Smooth muscle cell (in vitro differentiated cells): ENCODE measurements around the gene POU2F1. TPM values are rescaled to one million over a fixed set of nuclear protein-coding genes. Genes with fewer than 3 reads are reported as not detected.

ENCODE experiments used
- DNase-seq: peaks from one replicate; lab custom pipeline; 2025; ENCODE audit not compliant: unreplicated experiment; lab: John Stamatoyannopoulos, UW
- H2AFZ ChIP-seq: fragments of 200-600 bp; sonication (generic); 2 replicates; pipeline ENCODE4 v1.6.0; 2016; ENCODE audit warnings: antibody characterized with exemption, low read depth, mild to moderate bottlenecking
- H3F3A ChIP-seq: fragments of 200-600 bp; sonication (generic); 2 replicates; pipeline ENCODE4 v1.6.0; 2017; ENCODE audit warnings: antibody characterized with exemption, low read depth
- H3K27ac ChIP-seq: fragments of 200-600 bp; sonication (generic); 2 replicates; pipeline ENCODE4 v1.5.1; 2016; ENCODE audit warnings: low read depth, mild to moderate bottlenecking
- H3K27me3 ChIP-seq: fragments of 200-600 bp; sonication (generic); 2 replicates; pipeline ENCODE4 v1.6.1; 2016; ENCODE audit warnings: low read depth, mild to moderate bottlenecking
- H3K36me3 ChIP-seq: fragments of 200-600 bp; sonication (generic); 2 replicates; pipeline ENCODE4 v1.5.1; 2016; ENCODE audit warnings: low read depth
- H3K4me1 ChIP-seq: fragments of 200-600 bp; sonication (generic); 2 replicates; pipeline ENCODE4 v1.5.1; 2016; ENCODE audit warnings: low read depth
- H3K4me2 ChIP-seq: fragments of 200-600 bp; sonication (generic); 2 replicates; pipeline ENCODE4 v1.6.0; 2016; ENCODE audit warnings: mild to moderate bottlenecking
- H3K4me3 ChIP-seq: fragments of 200-600 bp; sonication (generic); 2 replicates; pipeline ENCODE4 v1.5.1; 2016; ENCODE audit warnings: mild to moderate bottlenecking
- H3K79me2 ChIP-seq: fragments of 200-600 bp; sonication (generic); 2 replicates; pipeline ENCODE4 v1.6.0; 2016; ENCODE audit warnings: low read depth, mild to moderate bottlenecking
- H3K9ac ChIP-seq: fragments of 200-600 bp; sonication (generic); 2 replicates; pipeline ENCODE4 v1.6.0; 2016; ENCODE audit warnings: low read depth
- H3K9me3 ChIP-seq: fragments of 200-600 bp; sonication (generic); replicated peaks from 2 replicates; pipeline ENCODE4 v1.5.1; 2016; ENCODE audit warnings: low read depth
- H4K20me1 ChIP-seq: fragments of 200-600 bp; sonication (generic); 2 replicates; pipeline ENCODE4 v1.6.0; 2016; ENCODE audit warnings: low read depth
- WGBS: methylation state at CpG from one replicate; pipeline ENCODE4 v1.1.7; 2016; ENCODE audit warnings: low lambda C conversion rate; 5-methylcytosine and 5-hydroxymethylcytosine counted together
- polyA plus RNA-seq: library from polyadenylated mRNA; unstranded; fragments of >200 nt; fragmentation: Nextera tagmentation; extraction: Ambion mirVana; gene quantifications from 2 replicates; pipeline ENCODE4 v1.2.1, GENCODE V29; 2016
- total RNA-seq: library from RNA; depleted of rRNA; stranded (reverse); fragments of >200 nt; gene quantifications from 2 replicates; pipeline ENCODE4 v1.2.3, GENCODE V29; 2014
- TF ChIP-seq, protein P1 (sequence below): fragments of 200-600 bp; sonication (generic); IDR thresholded peaks from 2 replicates; pipeline ENCODE4 v1.5.1; 2017; ENCODE audit warnings: borderline replicate concordance, mild to moderate bottlenecking, antibody characterized with exemption; ENCODE audit not compliant: insufficient read depth, poor library complexity, severe bottlenecking

POU2F1 gene
- total and polyA plus RNA-seq, 2 experiments from 2014 or later: 5.3 to 15.6 TPM

DNA sequence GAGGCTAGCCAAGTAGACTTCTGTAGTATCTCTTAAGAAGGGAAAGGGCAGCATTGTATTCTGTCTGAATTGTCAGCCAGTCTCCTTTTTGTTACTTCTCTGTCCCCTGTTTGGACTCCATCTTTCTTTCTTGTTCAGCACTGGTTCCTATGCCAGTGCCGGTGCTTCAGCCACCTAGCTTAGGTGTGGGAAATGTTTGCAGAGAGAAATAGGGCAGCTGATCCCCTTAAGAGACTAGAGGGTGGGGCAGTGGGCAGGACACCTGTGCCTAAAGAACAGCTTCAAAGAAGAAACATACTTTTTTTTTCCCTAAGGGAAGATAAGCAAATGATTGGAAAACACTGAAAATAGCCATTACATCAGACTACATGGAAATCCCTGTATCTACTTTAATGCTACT lies 113.0 kb downstream of the POU2F1 start:
- peaks cover 10% of the 10 kb centered on the region for H3K4me1 ChIP-seq
- H3K4me2 ChIP-seq: no peak overlapping the region
- no peak overlapping the region for H2AFZ ChIP-seq
- TF ChIP-seq, protein P1, sequence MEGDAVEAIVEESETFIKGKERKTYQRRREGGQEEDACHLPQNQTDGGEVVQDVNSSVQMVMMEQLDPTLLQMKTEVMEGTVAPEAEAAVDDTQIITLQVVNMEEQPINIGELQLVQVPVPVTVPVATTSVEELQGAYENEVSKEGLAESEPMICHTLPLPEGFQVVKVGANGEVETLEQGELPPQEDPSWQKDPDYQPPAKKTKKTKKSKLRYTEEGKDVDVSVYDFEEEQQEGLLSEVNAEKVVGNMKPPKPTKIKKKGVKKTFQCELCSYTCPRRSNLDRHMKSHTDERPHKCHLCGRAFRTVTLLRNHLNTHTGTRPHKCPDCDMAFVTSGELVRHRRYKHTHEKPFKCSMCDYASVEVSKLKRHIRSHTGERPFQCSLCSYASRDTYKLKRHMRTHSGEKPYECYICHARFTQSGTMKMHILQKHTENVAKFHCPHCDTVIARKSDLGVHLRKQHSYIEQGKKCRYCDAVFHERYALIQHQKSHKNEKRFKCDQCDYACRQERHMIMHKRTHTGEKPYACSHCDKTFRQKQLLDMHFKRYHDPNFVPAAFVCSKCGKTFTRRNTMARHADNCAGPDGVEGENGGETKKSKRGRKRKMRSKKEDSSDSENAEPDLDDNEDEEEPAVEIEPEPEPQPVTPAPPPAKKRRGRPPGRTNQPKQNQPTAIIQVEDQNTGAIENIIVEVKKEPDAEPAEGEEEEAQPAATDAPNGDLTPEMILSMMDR: no peak
- no peaks in the 10 kb centered on the region for H3K9me3 ChIP-seq
- H4K20me1 ChIP-seq: peaks cover 33% of the 10 kb centered on the region
- no peaks in the 10 kb centered on the region for H3K36me3 ChIP-seq
- no peak for DNase-seq
- 88% methylated on average over 1 of the region's 1 CpG for WGBS
- no peak overlapping the region for H3K27ac ChIP-seq
- no peaks in the 10 kb centered on the region for H3K79me2 ChIP-seq
- H3F3A ChIP-seq: no peaks in the 10 kb centered on the region
- H3K4me3 ChIP-seq: no peak overlapping the region
- H3K27me3 ChIP-seq: no peaks in the 10 kb centered on the region
- no peak overlapping the region for H3K9ac ChIP-seq

DNA sequence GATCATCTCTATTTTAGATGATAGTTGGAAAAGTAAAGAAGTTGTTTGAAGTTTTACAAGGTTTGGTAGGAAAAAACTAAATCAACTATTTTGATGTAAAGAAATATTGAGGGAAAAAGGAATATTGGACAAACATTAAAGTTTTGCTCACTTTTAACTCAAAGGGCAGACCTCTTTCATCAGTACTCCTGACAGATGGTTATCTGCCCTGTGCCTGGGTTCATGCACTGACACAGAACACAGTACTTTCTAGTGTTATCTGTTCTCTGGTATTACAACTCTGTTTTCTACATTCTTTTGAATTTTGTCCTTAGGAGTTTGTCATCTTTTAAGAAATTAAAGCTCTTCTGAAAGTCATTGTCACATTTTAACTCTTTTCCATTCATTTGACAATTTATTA lies 118.7 kb downstream of the POU2F1 start:
- H2AFZ ChIP-seq: no peak overlapping the region
- TF ChIP-seq, protein P1: no peak

DNA sequence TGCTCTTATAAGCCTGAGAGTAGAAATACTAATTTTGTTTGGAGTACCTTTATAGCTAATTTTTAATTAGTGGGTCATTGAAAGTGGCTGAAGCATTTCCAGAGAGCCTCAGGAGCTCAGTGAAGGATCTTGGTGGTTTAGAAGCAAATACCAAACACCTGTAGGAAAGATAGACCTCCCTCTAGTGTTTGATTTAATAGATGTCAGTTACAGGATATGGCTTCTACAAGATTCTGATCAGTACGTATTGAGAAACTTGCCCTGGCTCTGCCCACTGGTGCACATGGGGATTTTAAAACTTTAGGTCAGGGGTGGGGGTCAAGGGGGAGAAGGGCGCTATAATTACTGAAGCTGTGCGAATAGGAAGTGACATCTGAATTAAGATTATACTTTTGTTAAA lies 122.2 kb downstream of the POU2F1 start:
- no peaks in the 10 kb centered on the region for H3K79me2 ChIP-seq
- no peaks in the 10 kb centered on the region for H3K36me3 ChIP-seq
- WGBS: 93% methylated on average over 3 of the region's 3 CpGs
- H3K9ac ChIP-seq: no peak overlapping the region
- H3K27me3 ChIP-seq: no peaks in the 10 kb centered on the region
- H3K4me3 ChIP-seq: no peak overlapping the region
- DNase-seq: no peak
- no peaks in the 10 kb centered on the region for H3K9me3 ChIP-seq
- H3K4me2 ChIP-seq: no peak overlapping the region
- TF ChIP-seq, protein P1: no peak
- H4K20me1 ChIP-seq: peaks cover 45% of the 10 kb centered on the region
- no peaks in the 10 kb centered on the region for H3F3A ChIP-seq
- H2AFZ ChIP-seq: no peak overlapping the region
- no peaks in the 10 kb centered on the region for H3K4me1 ChIP-seq
- H3K27ac ChIP-seq: no peak overlapping the region

More for the DNA sequence above, 118.7 kb downstream of the POU2F1 start:
- Histone ChIP-seq H3K9me3 (no peaks in the 10 kb centered on the region), H3K4me2 (no peak overlapping the region), H3K36me3 (no peaks in the 10 kb centered on the region), H4K20me1 (peaks cover 12% of the 10 kb centered on the region), H3K4me1 (no peaks in the 10 kb centered on the region), H3K27ac (no peak overlapping the region), H3K4me3 (no peak overlapping the region), H3K27me3 (no peaks in the 10 kb centered on the region), H3K9ac (no peak overlapping the region), H3K79me2 (no peaks in the 10 kb centered on the region), H3F3A (no peaks in the 10 kb centered on the region)
- DNase-seq: no peak

GRCh38 chr1:167344112-167344511 lies 123.4 kb downstream of the POU2F1 start:
- no peak overlapping the region for H3K27ac ChIP-seq
- H3K9ac ChIP-seq: no peak overlapping the region
- DNase-seq: no peak
- TF ChIP-seq, protein P1: no peak
- no peak overlapping the region for H2AFZ ChIP-seq
- no peaks in the 10 kb centered on the region for H3K79me2 ChIP-seq
- no peaks in the 10 kb centered on the region for H3K27me3 ChIP-seq
- 90% methylated on average over 1 of the region's 1 CpG for WGBS
- no peaks in the 10 kb centered on the region for H3K36me3 ChIP-seq
- no peaks in the 10 kb centered on the region for H3K4me1 ChIP-seq
- H3K9me3 ChIP-seq: no peaks in the 10 kb centered on the region
- peaks cover 55% of the 10 kb centered on the region for H4K20me1 ChIP-seq
- H3K4me2 ChIP-seq: no peak overlapping the region
- H3F3A ChIP-seq: no peaks in the 10 kb centered on the region
- no peak overlapping the region for H3K4me3 ChIP-seq
